LoVo (cell line): ENCODE data around the gene UBAC1.

Source experiments
- DNase-seq: peaks from one replicate; pipeline ENCODE4 v3.0.0-alpha.2; 2016; ENCODE audit warnings: low spot score

The UBAC1 gene

GRCh38 chr9:135993765-135994500 lies 32.8 kb upstream of the UBAC1 start:
- no peak for DNase-seq

GRCh38 chr9:135993409-135993742 lies 32.2 kb upstream of the UBAC1 start:
- DNase-seq: no peak

DNA sequence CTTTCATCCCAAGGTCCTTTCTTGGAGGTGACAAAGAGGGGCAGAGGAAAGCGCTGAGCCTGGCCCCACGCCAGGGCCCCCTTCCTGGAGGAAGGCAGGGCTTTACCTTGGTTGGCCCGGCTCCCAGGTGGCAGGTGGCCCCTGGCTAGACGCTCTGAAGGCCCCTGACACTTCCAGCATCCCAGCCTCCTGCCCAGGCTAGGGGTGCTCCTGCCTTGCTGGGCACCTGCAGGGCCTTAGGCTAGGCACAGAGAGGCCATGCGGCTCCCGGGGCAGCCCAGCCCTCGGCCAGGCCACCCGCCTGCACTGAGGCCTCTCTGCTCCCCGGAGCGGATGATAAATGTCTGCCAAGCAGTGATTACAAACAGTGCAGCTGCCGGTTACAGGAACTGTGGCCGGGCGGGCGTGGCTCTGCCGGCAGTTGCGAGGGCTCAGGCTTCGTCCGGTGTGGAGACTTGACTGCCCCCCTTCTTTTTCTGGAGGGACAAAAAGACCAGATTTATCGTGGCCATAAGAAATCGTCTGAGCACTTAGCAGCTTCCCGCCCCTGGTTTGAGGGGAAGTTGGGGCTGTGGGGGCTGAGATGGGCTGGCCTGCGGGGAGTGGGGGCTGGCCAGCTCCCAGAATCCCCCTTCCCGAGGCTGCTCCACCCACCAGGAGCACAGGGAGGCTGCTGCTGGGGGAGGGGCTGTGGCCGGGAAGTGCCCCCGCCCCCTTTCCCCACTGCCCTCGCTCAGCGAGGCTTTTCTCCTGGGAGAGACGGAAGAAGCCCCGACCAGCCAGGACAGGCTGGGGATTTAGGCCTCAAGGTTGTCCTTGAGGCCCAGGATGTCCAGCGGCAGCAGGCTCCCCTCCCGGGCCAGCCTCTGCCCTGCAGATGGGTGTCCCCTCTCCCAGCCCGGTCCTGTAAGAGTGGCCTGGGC lies 31.6 kb upstream of the UBAC1 start:
- no peak for DNase-seq

DNA sequence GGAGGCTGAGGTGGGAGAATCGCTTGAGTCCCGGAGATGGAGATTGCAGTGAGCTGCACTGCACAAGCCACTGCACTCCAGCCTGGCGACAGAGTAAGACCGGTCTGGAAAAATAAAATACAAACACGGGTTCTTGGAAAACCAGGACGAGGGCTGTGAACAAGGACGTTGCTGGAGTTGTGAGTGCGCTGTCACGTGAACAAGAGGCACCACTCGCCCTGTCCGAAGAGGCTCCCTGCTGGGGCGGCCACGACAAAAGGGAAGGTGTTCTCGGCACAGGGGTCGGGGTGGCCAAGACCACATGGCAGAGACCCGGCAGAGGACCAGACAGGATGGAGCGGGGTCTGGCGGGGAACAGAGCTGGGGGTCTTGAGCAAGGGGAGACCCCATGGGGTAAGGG lies 30.6 kb upstream of the UBAC1 start:
- DNase-seq: no peak

DNA sequence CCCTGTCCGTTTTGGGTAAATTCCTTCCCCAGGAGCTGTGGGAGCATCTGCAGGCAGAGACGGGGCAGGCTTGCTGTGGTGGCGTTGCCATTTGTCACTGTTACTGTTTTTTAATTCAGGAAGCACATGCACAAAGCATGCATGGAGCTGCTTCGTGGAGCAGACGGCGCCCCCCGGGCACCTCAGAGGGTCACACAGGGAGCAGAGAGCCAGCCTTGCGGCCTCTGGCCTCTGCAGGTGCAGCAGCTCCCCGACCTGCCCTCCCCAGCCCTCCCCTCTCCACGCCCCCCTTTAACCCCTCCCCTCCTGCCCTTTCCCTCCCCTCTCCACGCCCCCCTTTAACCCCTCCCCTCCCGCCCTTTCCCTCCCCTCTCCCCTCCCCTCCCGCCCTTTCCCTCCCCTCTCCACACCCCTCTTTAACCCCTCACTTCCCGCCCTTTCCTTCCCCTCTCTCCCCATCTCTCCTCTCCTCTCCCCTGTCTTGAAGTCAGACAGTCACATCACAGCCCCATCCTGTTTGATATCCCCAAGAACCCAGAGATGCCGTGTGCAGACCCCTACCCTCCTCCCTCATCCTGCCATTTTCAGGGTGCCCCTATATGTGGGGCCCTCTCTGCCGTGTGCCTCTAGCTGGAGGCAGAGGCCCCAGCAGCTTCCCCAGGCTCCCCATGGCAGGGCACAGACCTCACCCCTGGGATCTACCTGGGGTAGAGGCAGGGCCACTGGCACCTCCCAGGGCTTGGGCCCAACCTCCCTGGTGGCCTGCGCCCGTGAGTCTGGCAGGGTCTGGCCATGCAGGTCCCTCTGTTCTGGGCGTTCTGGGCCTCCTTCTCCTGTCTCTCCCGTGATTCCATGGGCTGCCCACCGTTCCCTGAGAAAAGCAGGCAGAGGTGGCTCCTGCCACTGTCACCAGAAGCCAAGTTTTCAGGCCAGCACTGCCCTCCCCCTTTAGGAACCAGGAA lies 29.6 kb upstream of the UBAC1 start:
- DNase-seq: no peak

DNA sequence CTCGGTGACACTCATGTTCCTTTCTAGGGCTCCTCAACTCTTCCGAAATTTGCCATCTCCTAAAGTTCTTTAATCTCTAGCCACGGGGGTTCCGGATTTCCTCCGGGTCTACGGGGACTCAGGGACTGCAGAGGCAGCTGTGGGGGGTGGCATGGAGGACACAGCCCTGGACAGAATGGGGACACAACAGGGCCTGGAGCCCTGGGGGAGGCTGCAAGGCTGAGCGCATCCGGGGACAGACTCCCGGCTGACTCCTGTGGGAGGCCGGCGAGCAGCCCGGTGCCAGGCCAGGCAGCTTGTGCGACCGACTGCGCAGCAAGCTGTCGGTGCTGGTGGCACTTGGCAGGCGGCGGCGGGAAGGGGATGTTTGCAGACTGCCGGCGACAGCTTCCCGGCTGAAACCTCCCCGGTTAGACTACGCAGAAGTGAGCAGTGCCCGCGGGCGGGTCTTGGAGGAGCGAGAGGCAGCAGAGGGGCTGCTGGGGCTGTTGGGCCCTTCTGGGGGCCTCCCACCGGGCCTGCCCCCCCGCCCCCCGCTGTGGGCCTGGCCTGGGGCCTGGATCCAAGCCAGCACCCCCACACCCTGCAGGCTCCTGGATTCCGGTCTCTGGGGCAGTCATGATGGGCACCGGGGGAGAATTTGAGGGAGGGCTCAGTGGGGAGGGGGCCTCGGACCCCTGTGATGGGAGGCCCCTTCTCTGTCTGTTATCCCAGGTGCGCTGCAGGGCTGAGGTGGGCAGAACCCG lies 28.7 kb upstream of the UBAC1 start:
- no peak for DNase-seq

DNA sequence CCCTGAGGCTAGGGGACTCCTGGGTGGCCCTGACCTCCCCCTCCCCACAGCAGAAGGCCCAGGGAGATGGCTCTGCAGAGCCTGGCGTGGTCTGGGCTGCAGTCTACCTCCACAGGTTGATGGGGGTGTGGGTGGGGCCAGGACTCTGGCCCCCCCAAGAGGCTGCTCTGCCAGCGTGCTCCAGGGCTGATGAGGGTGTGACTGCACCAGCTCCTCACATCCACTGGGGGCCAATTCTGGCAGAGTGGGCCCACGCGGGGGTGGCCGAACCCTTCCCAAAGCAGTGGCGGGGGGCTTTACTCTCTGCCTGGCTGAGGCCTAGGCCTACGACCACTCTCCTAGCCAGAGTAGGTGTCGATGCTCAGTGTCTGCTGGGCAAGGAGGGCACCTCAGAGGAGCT lies 28.0 kb upstream of the UBAC1 start:
- no peak for DNase-seq

DNA sequence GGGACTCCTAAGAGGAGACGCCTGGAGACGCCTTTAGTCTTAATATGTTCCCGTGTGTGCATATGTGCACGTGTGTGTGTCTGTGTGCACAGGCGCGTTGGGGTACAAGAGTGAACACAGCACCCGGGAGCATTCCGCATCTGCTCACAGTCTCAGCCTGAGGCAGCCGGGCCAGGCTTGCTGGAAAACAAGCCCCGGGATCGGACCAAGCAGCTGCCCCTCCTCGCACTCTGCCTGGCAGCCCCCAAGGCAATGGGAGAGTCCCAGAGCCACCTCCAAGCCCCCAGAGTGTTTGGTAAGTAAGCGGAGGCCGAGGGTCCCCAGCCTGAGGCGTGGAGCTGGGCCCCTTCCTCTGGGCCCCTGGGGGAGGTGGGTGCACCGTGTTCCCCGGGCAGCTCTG lies 27.3 kb upstream of the UBAC1 start:
- DNase-seq: no peak

DNA sequence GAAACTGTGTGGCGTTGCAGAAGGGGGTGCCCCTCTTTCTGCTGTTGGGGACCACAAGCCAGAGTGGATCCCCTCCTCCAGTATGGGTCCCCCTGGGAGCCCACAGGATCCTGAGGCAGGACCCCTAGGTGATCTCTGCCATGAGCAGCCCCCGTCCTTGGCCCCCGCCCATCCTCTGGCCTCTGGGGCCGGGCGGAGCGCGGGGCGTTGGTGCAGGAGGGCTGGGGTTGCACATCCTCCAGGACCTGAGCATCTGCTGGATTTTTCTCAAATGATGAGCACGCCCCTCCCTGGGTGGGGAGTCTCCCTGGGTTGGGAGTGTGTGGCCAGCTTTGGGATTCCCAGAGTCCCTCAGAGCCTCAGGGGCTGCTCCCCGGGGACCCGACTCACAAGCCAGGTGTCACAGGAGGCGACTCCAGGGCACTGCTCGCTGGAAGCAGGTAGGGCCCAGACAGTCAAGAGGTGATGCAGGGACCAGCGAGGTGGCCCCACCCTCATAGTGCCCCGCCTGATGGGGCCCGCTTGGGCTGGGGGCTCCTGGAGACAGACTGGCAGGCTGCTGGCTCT lies 26.7 kb upstream of the UBAC1 start:
- DNase-seq: no peak

GRCh38 chr9:135986605-135987004 lies 25.4 kb upstream of the UBAC1 start:
- no peak for DNase-seq

- no peak for DNase-seq
These were observed 24.7 kb upstream of the UBAC1 start for GRCh38 chr9:135985889-135986288.

DNA sequence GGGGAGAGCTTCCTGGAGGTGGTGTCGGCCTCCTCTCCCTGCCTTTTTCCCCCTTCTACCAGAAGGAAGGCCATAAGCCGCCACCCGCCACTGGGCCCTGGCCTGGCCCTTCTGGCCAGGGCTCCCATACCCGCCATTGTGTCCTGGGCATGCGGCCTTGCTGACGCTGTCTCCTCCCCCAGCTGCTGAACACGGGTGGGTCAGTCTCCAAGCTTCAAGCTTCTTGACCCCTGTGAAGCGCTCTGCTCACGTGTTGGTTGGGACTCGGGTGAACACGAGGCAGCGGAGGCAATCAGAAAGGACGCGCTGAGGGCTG lies 24.2 kb upstream of the UBAC1 start:
- no peak for DNase-seq

GRCh38 chr9:135984072-135984710 lies 23.0 kb upstream of the UBAC1 start:
- no peak for DNase-seq

DNA sequence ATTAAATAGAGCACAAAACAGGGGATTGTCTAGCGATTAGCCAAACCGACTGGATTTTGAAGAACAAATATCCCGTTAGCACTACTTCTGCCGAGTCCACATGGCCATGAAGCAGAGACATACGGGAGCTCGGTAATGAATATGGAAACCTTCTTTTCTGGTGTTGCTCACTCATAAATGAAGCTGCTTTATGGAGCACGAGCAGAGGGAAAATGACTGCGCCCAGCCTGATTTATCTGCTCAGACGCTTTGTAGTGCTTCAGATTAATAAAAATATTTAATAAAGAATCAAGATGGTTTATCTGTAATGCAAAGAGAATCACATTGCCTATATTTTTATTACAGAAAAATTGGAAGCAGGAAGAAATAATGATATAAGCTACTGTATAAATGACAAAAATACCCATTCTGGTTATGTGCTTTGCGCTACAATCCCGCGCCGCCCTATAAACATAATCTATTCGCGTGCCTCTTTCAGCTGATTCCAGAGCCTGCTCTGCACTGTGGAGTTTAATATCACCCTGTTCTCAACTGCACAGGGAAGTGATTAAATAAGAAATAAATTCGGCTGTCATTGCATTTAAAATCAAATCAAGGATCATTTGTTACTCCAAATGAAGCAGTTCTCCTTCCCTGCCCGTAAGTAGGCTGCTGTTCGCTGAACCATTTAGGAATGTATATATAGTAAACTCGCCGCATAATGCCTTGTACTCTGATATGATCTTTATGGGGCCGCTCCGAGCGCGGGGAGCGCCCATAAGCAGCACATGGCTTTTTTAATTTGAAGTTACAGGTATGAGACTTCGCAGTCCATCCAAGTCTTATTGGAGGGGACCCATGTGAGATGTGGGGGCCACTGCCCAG lies 22.3 kb upstream of the UBAC1 start:
- no peak for DNase-seq

DNA sequence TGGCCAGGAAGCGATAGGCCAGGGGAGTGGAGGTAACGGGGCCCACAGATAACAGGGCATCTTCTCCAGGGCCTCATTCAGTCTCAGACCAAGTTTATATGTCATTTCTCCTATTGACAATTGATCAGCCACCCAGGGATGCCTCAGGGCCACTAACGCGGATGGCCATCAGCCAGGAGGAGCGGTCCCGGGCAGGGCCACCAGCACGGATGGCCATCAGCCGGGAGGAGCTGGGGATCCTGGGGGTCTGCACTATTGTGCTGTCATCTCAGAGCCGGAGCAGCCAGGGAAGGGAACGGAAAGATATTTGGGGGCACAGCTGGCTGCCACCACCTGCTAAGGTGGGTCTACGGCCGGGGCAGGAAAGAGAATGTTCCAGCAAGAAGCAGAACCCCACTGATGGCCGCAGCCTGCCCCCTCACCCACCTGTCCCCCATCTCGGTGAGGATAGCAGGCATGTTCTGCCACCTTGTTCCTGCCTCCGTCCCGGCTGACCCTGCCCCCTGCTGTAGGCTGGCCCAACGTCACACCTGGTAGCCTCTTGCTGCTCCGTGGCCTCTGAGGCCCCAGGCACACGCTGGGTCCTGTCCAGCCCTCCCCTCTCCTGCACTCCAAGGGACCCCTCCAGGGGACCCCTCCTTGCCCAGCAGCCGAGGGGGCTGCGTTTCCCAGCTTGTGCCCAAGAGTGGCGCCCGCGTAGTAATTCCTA lies 21.5 kb upstream of the UBAC1 start:
- no peak for DNase-seq

DNA sequence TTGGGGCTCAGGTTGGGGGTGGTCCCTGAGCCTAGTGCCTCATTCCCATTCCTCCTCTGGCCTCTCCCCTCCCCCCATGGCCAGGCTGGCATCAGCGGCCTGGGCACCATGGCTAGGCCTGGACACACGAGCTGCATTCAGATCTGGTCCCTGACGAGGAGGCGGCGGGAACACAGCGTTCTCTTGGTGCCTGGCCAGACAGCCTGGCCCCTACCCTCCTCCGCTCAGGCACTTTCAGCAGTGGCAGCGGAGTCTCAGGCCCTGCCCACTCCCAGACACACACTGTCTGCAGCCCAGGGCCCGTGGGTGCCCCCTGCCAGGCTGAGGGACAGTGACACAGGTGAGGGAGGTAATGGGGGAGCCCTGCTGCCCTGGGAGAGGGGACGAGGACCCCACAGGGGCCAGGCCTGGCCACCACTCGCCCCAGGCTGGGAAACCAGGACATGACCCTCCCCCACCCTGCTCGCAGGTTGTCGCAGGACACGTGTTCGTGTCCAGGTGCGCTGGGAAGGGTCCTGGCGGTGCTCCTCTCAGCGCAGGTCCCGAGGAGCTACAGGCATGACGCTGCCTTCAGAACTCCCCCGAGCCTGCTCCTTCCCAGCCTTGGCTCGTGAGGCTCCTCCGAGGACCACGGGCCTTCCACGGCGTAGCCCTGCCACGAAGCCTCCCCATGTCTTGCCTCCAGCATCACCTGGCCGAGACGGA lies 19.9 kb upstream of the UBAC1 start:
- DNase-seq: no peak

DNA sequence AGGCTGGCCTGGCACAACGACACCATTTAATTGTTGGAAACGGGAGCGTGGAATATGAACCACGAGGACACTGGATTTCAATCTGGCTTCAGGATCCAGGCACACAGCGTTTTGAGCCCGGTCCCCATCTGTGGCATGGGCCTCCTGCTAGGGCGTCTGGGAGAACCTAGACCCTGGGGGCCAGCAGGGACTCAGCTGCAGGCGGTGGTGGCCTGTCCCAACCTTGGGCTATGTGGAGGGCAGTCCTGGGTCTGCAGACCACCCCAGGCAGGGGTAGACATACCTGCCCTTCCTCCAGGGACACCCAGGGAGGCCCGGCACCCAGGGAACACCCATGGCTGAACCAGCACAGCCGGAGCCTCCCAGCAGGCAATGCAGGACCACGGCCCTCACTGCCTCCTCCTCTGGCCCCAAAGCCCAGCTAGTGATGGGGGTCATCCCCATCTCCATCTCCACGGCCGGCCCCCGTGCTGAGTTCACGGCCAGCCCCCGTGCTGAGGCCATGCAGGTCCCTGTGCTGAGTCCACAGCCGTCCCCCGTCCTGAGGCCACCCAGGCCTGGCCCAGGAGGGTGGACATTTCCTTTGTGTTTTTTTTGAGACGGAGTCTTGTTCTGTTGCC lies 18.5 kb upstream of the UBAC1 start:
- DNase-seq: no peak
